H1 (cell line): ENCODE measurements around the gene ZNF33B. TPM values are rescaled to one million over a fixed set of nuclear protein-coding genes. Genes with fewer than 3 reads are reported as not detected.

Experiments
- CHD7 ChIP-seq: fragments of 300-600 bp; sonication (generic); IDR thresholded peaks from 2 replicates; pipeline ENCODE4 v1.7.1; 2012; ENCODE audit warnings: low read length, moderate library complexity, mild to moderate bottlenecking, inconsistent platforms; ENCODE audit not compliant: insufficient replicate concordance
- HDAC2 ChIP-seq, 2 experiments: fragments of 300-600 bp in 1 of 2; sonication (generic) in 1 of 2; IDR thresholded peaks; 2 replicates each; pipeline ENCODE4 v1.6.1; 2011 to 2012; ENCODE audit warnings: low read depth in 2 of 2, low read length in 2 of 2, mild to moderate bottlenecking in 2 of 2, moderate library complexity in 2 of 2, borderline replicate concordance in 1 of 2, inconsistent platforms in 1 of 2
- HDAC6 ChIP-seq: IDR thresholded peaks from one replicate; pipeline ENCODE4 v1.7.1; 2012; ENCODE audit warnings: low read depth, mild to moderate bottlenecking, inconsistent platforms, low read length, moderate library complexity
- JUN ChIP-seq: IDR thresholded peaks from 2 replicates; pipeline ENCODE4 v1.6.1; 2011; ENCODE audit warnings: low read depth, mild to moderate bottlenecking, improper control_type of control experiment, low read length
- NANOG ChIP-seq: IDR thresholded peaks from 2 replicates; pipeline ENCODE4 v1.6.1; 2011; ENCODE audit warnings: low read length, low read depth, mild to moderate bottlenecking, inconsistent platforms; ENCODE audit not compliant: insufficient read depth, poor library complexity, severe bottlenecking
- RXRA ChIP-seq: IDR thresholded peaks from 2 replicates; pipeline ENCODE4 v1.6.1; 2011; ENCODE audit warnings: low read depth, mild to moderate bottlenecking, low read length, moderate library complexity; ENCODE audit not compliant: insufficient read depth
- SIN3A ChIP-seq, 2 experiments: IDR thresholded peaks in 1 of 2; conservative IDR thresholded peaks in 1 of 2; 2 replicates each; pipeline ENCODE4 v1.6.1; 2011 to 2012; ENCODE audit warnings: low read length in 2 of 2, improper control_type of control experiment in 1 of 2, low read depth in 1 of 2, mild to moderate bottlenecking in 1 of 2
- SIX5 ChIP-seq: IDR thresholded peaks from 2 replicates; pipeline ENCODE4 v1.6.1; 2011; ENCODE audit warnings: mild to moderate bottlenecking, low read depth, low read length
- TCF12 ChIP-seq: IDR thresholded peaks from 2 replicates; pipeline ENCODE4 v1.6.1; 2011; ENCODE audit warnings: low read depth, mild to moderate bottlenecking, low read length
- TEAD4 ChIP-seq: IDR thresholded peaks from 2 replicates; pipeline ENCODE4 v1.6.1; 2012; ENCODE audit warnings: low read depth, low read length, inconsistent platforms, mixed read lengths
- polyA plus RNA-seq, 7 experiments: library from polyadenylated mRNA; depleted of rRNA in 3 of 7; stranded (reverse) in 5 of 7; unstranded in 2 of 7; fragments of >200 nt in 5 of 7; fragments of 200-250 nt in 2 of 7; gene quantifications; 1 replicate in 5 of 7; 2 replicates in 1 of 7; 4 replicates in 1 of 7; pipeline versions ENCODE4 v1.2.1 to v1.2.3, GENCODE V29; 2011 to 2013; ENCODE audit warnings: missing spikeins in 2 of 7, mixed read lengths in 2 of 7
- total RNA-seq: library from RNA; stranded (reverse); fragmentation: NEBNext Ultra II Directional; extraction: Animal tissue kit (Norgen Biotek cat#: 25700); gene quantifications from 2 replicates; pipeline ENCODE4 v1.2.1, GENCODE V29; 2021

ZNF33B gene
- total and polyA plus RNA-seq, 2 of the 8 experiments (the other 6 are each of a cell fraction or from before 2014, with no cell fraction given): 10.7 to 33.4 TPM

GRCh38 chr10:42551582-42552187 lies 86.7 kb downstream of the ZNF33B start (continued):
- no peak for TF ChIP-seq CHD7
- TF ChIP-seq RXRA: no peak
- TF ChIP-seq HDAC2 (IDR thresholded peaks at IDR 0.05; ENCODE audit: borderline replicate concordance in 1 of 2, low read depth in 2 of 2, low read length in 2 of 2): no peak
- TF ChIP-seq JUN: no peak
- no peak for TF ChIP-seq TCF12
- TF ChIP-seq SIN3A (conservative IDR thresholded peaks at IDR 0.05 in 1 of 2, IDR thresholded peaks at IDR 0.05 in 1 of 2; ENCODE audit: low read depth in 1 of 2, low read length in 2 of 2): no peak
- TF ChIP-seq HDAC6: no peak
- TF ChIP-seq NANOG: no peak
- no peak for TF ChIP-seq TEAD4
- no peak for TF ChIP-seq SIX5
- TF ChIP-seq, all 59 proteins: peak for 0
